ENCODE results near the gene ARHGAP45. TPM values are rescaled to one million over a fixed set of nuclear protein-coding genes. Genes with fewer than 3 reads are reported as not detected.
"Not testable (repeated sequence)": the region's sequence is repeated elsewhere in the genome, so short reads cannot be mapped to it uniquely, and the experiment has no call there.

The ARHGAP45 gene
- total and polyA plus RNA-seq, 4 donors: 5.1 to 17.4 (median 12.1) TPM

- H3K4me1 ChIP-seq (ENCODE audit: control insufficient read depth, insufficient read depth, low read length): peaks cover 34% of the 10 kb centered on the region
- 88% methylated on average over 45 of the region's 48 CpGs for WGBS (ENCODE audit: insufficient coverage)
- no peak overlapping the region for H3K27ac ChIP-seq (ENCODE audit: low read depth, low read length)
- no peaks in the 10 kb centered on the region for H3K9me3 ChIP-seq (ENCODE audit: control insufficient read depth, insufficient read depth, low read length)
- no peaks in the 10 kb centered on the region for H3K27me3 ChIP-seq (ENCODE audit: control insufficient read depth, insufficient read depth, low read length)
- peaks cover 92% of the 10 kb centered on the region for H3K36me3 ChIP-seq (ENCODE audit: control insufficient read depth, insufficient read depth, low read length)
- DNase-seq (ENCODE audit: low read depth in 4 of 6, low spot score in 6 of 6): no peak
- no peak overlapping the region for H3K4me3 ChIP-seq (ENCODE audit: low read depth, low read length)
Measured at GRCh38 chr19:1109032-1109551, 42.1 kb downstream of the ARHGAP45 start.

GRCh38 chr19:1109697-1110671, 43.0 kb downstream of the ARHGAP45 start:
- Histone ChIP-seq H3K4me1 (ENCODE audit: control insufficient read depth, insufficient read depth, low read length) (peaks cover 32% of the 10 kb centered on the region), H3K4me3 (ENCODE audit: low read depth, low read length) (no peak overlapping the region), H3K27me3 (ENCODE audit: control insufficient read depth, insufficient read depth, low read length) (no peaks in the 10 kb centered on the region), H3K36me3 (ENCODE audit: control insufficient read depth, insufficient read depth, low read length) (peaks cover 93% of the 10 kb centered on the region), H3K9me3 (ENCODE audit: control insufficient read depth, insufficient read depth, low read length) (no peaks in the 10 kb centered on the region), H3K27ac (ENCODE audit: low read depth, low read length) (no peak overlapping the region)
- WGBS (ENCODE audit: insufficient coverage): 91% methylated on average over 45 of the region's 54 CpGs
- DNase-seq (ENCODE audit: low read depth in 4 of 6, low spot score in 6 of 6): no peak

- no peak overlapping the region for H3K27ac ChIP-seq (ENCODE audit: low read depth, low read length)
- 77% methylated on average over 12 of the region's 18 CpGs for WGBS (ENCODE audit: insufficient coverage)
- H3K27me3 ChIP-seq (ENCODE audit: control insufficient read depth, insufficient read depth, low read length): no peaks in the 10 kb centered on the region
- H3K4me3 ChIP-seq (ENCODE audit: low read depth, low read length): no peak overlapping the region
- DNase-seq (ENCODE audit: low read depth in 4 of 6, low spot score in 6 of 6): no peak
- peaks cover 90% of the 10 kb centered on the region for H3K36me3 ChIP-seq (ENCODE audit: control insufficient read depth, insufficient read depth, low read length)
- H3K9me3 ChIP-seq (ENCODE audit: control insufficient read depth, insufficient read depth, low read length): no peaks in the 10 kb centered on the region
- peaks cover 22% of the 10 kb centered on the region for H3K4me1 ChIP-seq (ENCODE audit: control insufficient read depth, insufficient read depth, low read length)
Measured at GRCh38 chr19:1110809-1111640, 44.1 kb downstream of the ARHGAP45 start.

- no peaks in the 10 kb centered on the region for H3K27me3 ChIP-seq (ENCODE audit: control insufficient read depth, insufficient read depth, low read length)
- 76% methylated on average over 15 of the region's 18 CpGs for WGBS (ENCODE audit: insufficient coverage)
- peaks cover 90% of the 10 kb centered on the region for H3K36me3 ChIP-seq (ENCODE audit: control insufficient read depth, insufficient read depth, low read length)
- H3K27ac ChIP-seq (ENCODE audit: low read depth, low read length): no peak overlapping the region
- H3K4me3 ChIP-seq (ENCODE audit: low read depth, low read length): no peak overlapping the region
- no peak for DNase-seq (ENCODE audit: low read depth in 4 of 6, low spot score in 6 of 6)
- peaks cover 15% of the 10 kb centered on the region for H3K4me1 ChIP-seq (ENCODE audit: control insufficient read depth, insufficient read depth, low read length)
- H3K9me3 ChIP-seq (ENCODE audit: control insufficient read depth, insufficient read depth, low read length): no peaks in the 10 kb centered on the region
Measured at GRCh38 chr19:1111641-1112267, 44.8 kb downstream of the ARHGAP45 start.

- Histone ChIP-seq H3K27me3 (ENCODE audit: control insufficient read depth, insufficient read depth, low read length) (no peaks in the 10 kb centered on the region), H3K4me3 (ENCODE audit: low read depth, low read length) (no peak overlapping the region), H3K4me1 (ENCODE audit: control insufficient read depth, insufficient read depth, low read length) (peaks cover 14% of the 10 kb centered on the region), H3K9me3 (ENCODE audit: control insufficient read depth, insufficient read depth, low read length) (no peaks in the 10 kb centered on the region), H3K36me3 (ENCODE audit: control insufficient read depth, insufficient read depth, low read length) (peaks cover 90% of the 10 kb centered on the region), H3K27ac (ENCODE audit: low read depth, low read length) (no peak overlapping the region)
- WGBS (ENCODE audit: insufficient coverage): 58% methylated on average over 69 of the region's 71 CpGs
- DNase-seq (ENCODE audit: low read depth in 4 of 6, low spot score in 6 of 6): peak in 1 of 6 donors; percentile 25
Measured at GRCh38 chr19:1112268-1113029, 45.5 kb downstream of the ARHGAP45 start.

DNA sequence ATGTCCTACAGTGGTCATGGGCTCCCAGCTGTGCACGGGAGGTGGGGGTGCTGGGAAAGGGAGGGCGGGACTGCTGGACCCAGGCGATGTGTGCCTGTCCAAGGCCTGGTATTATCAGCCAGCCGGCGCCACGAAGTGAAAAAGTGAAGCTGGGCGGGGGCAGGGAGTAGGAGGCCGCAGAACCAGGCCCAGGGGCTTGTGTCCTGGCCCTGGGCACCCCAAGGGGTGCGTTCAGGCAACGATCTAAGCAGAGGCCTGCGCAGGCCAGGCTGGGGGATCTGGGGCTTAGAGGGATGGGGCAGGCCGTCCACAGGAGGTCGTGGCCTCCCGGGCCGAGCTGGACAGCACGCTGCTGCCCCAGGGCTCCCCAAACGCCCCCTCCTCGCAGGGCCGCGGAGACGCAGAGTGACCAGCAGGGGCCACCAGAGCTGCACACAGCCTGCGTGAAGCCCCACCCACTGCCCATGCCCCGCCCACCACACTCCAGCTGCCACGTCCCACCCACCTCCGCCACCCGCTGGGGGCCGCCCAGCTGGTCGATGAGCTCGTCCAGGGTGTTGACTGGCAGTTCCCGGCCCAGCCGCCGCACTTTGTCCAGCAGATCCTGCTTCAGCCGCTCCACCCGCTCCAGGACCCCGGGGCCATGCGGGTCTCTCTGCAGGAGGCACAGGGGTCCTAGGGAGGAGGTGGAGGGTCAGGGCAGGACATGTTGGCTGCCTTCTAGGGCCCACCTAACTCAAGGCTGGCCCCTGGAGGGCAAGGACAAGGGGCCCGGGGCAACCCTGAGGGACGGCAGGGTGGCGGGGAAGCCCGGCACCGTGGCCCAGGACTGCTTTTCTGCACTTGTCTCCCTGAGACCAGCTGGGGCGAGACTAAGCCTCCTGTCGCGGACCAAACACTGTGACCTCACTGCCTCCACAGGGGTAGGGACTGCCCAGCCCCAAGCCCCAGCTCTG, 46.3 kb downstream of the ARHGAP45 start:
- Histone ChIP-seq H3K27me3 (ENCODE audit: control insufficient read depth, insufficient read depth, low read length) (no peaks in the 10 kb centered on the region), H3K27ac (ENCODE audit: low read depth, low read length) (peak overlapping the region; percentile 81), H3K4me3 (ENCODE audit: low read depth, low read length) (peak overlapping the region; percentile 21), H3K36me3 (ENCODE audit: control insufficient read depth, insufficient read depth, low read length) (peaks cover 92% of the 10 kb centered on the region), H3K4me1 (ENCODE audit: control insufficient read depth, insufficient read depth, low read length) (peaks cover 14% of the 10 kb centered on the region), H3K9me3 (ENCODE audit: control insufficient read depth, insufficient read depth, low read length) (no peaks in the 10 kb centered on the region)
- peak in 5 of 6 donors; percentile 66 to 94 (median 76) for DNase-seq (ENCODE audit: low read depth in 4 of 6, low spot score in 6 of 6)
- 36% methylated on average over 36 of the region's 44 CpGs for WGBS (ENCODE audit: insufficient coverage)

DNA sequence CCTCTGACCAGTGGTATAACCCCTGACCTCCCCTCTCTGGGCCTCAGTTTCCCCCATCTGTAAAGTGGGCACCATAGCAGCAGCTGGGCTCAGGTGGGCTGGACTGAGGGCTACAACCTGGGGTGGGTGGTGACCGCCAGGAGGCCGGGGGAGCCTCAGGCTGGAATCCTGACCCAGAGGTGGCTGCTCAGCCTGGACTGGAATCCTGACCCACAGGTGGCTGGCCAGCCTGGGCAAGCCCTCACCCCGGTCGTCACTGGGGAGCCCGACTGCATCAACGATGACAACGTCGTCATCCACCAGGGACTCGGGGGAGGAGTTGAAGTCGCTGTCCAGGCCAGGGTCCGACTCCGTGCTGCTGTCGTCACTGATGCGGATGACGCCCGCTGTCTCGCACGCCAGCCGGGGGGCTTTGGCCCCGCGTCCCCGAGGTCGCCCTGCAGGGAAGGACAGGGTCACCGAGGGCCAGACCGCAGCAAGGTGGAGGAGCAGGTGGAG, 47.1 kb downstream of the ARHGAP45 start:
- Histone ChIP-seq H3K36me3 (ENCODE audit: control insufficient read depth, insufficient read depth, low read length) (peaks cover 92% of the 10 kb centered on the region), H3K4me3 (ENCODE audit: low read depth, low read length) (no peak overlapping the region), H3K4me1 (ENCODE audit: control insufficient read depth, insufficient read depth, low read length) (peaks cover 14% of the 10 kb centered on the region), H3K27ac (ENCODE audit: low read depth, low read length) (peak overlapping the region; percentile 81), H3K27me3 (ENCODE audit: control insufficient read depth, insufficient read depth, low read length) (no peaks in the 10 kb centered on the region), H3K9me3 (ENCODE audit: control insufficient read depth, insufficient read depth, low read length) (no peaks in the 10 kb centered on the region)
- WGBS (ENCODE audit: insufficient coverage): 91% methylated on average over 25 of the region's 25 CpGs
- DNase-seq (ENCODE audit: low read depth in 4 of 6, low spot score in 6 of 6): no peak

DNA sequence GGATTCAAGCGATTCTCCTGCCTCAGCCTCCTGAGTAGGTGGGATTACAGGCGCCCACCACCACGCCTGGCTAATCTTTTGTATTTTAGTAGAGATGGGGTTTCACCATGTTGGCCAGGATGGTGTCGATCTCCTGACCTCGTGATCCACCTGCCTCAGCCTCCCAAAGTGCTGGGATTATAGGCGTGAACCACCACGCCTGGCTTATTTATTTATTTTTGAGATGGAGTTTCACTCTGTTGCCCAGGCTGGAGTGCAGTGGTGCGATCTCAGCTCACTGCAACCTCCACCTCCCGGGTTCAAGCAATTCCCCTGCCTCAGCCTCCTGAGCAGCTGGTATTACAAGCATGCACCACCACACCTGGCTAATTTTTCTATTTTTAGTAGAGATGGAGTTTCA, 47.8 kb downstream of the ARHGAP45 start:
- H3K4me3 ChIP-seq (ENCODE audit: low read depth, low read length); H3K9me3 ChIP-seq (ENCODE audit: control insufficient read depth, insufficient read depth, low read length); H3K27me3 ChIP-seq (ENCODE audit: control insufficient read depth, insufficient read depth, low read length); H3K27ac ChIP-seq (ENCODE audit: low read depth, low read length); DNase-seq (ENCODE audit: low read depth in 4 of 6, low spot score in 6 of 6): not testable (repeated sequence)
- peaks cover 14% of the 10 kb centered on the region for H3K4me1 ChIP-seq (ENCODE audit: control insufficient read depth, insufficient read depth, low read length)
- H3K36me3 ChIP-seq (ENCODE audit: control insufficient read depth, insufficient read depth, low read length): peaks cover 92% of the 10 kb centered on the region
- 88% methylated on average over 3 of the region's 9 CpGs for WGBS (ENCODE audit: insufficient coverage)

Data from spinal cord (tissue), 10 donors.